ENCODE measurements around the gene SMAD3. TPM values are rescaled to one million over a fixed set of nuclear protein-coding genes. Genes with fewer than 3 reads are reported as not detected.

The SMAD3 gene
- total and polyA plus RNA-seq, 2 of the 8 experiments (the other 6 are each of a cell fraction or from before 2014, with no cell fraction given) = 10.1 to 12.4 TPM

DNA sequence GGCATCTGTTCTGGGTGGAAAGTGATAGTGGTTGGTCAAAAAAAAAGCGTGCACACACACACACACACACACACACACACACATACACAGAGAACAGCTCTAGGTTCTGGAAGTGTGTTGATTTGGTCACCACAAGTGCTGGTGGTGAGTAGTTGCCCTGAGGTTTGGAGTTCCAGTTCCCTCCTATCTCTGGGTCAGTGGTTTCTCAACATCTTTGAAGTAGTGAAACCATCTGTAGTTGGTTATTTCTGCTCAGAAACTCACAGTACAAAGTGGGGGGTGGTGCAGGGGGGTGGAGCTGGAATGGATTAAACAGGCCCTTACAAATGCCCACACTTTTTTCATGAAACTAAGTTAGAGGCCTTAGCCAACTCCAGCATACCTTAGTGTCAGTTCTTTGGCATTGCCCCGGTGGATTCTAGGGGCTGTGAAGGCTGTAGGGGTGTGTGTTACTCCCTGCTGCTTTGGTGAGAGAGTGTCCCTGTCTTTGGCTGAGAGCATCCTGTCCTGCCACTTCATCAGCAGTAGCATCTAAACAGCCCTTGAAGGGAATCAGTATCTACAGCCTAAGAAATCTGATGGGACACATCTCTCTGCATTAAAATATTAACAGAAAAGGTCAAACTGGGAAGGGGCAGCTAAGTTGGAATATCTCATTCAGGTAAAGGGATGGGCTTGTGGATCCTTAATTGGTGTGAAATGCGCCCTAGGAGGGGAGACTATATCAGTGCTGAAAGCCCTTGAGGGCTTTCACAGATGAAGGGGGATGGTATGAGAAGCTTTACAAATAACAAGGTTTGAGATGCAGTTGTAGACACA, 20.6 kb downstream of the SMAD3 start:
- Histone ChIP-seq H2AFZ (ENCODE audit: low read length) (no peak overlapping the region), H2BK12ac (ENCODE audit: low read depth, low read length) (no peak overlapping the region), H3K27ac (ENCODE audit: low read depth, low read length) (no peak overlapping the region), H2AK5ac (ENCODE audit: low read depth, low read length) (no peak overlapping the region), H3K79me2 (ENCODE audit: control insufficient read depth in 1 of 2, insufficient read depth in 2 of 2, low read length in 2 of 2) (peaks cover 0 to 2% of the 10 kb centered on the region in 2 experiments; a peak in 1 of 4 replicates), H4K20me1 (replicated peaks in 1 of 2; ENCODE audit: control insufficient read depth in 1 of 2, insufficient read depth in 2 of 2, low read length in 2 of 2) (no peaks in the 10 kb centered on the region), H3K4me1 (replicated peaks in 1 of 4; ENCODE audit: control insufficient read depth in 3 of 4, insufficient read depth in 4 of 4, low read length in 3 of 4) (peaks cover 3 to 15% (median 11%) of the 10 kb centered on the region in 4 experiments), H3K9ac (replicated peaks in 1 of 4; ENCODE audit: extremely low read depth in 1 of 4, low read depth in 3 of 4, low read length in 3 of 4) (no peak overlapping the region), H3K14ac (ENCODE audit: insufficient read length) (no peak overlapping the region), H4K91ac (replicated peaks; ENCODE audit: insufficient read length, low read length) (no peak overlapping the region), H3K9me3 (ENCODE audit: insufficient read depth in 2 of 2, low read depth in 1 of 2, low read length in 1 of 2) (no peaks in the 10 kb centered on the region), H3K18ac (ENCODE audit: extremely low read depth, low read length) (no peak overlapping the region), H3K79me1 (ENCODE audit: low read depth, low read length) (no peaks in the 10 kb centered on the region; the same call in none of the 2 replicates), H3K4ac (replicated peaks; ENCODE audit: insufficient read length, low read depth, low read length) (no peak overlapping the region), H2BK20ac (ENCODE audit: low read length) (no peak overlapping the region), H4K8ac (ENCODE audit: extremely low read depth, insufficient read depth, low read length) (no peak overlapping the region), H2BK15ac (ENCODE audit: low read length) (no peak overlapping the region), H3K56ac (replicated peaks; ENCODE audit: insufficient read length, low read depth, low read length) (no peak overlapping the region), H3K36me3 (ENCODE audit: control insufficient read depth in 2 of 4, insufficient read depth in 4 of 4, low read length in 3 of 4) (no peaks in the 10 kb centered on the region; a peak in 1 of 8 replicates), H3K4me3 (ENCODE audit: extremely low read depth in 1 of 4, insufficient read depth in 2 of 4, low read depth in 3 of 4, low read length in 4 of 4) (no peak overlapping the region), H2BK120ac (replicated peaks; ENCODE audit: low read depth, low read length) (no peak overlapping the region), H4K5ac (ENCODE audit: insufficient read length, low read depth, low read length) (no peak overlapping the region), H3K23ac (ENCODE audit: insufficient read length) (no peak overlapping the region), H3K27me3 (replicated peaks in 1 of 4; ENCODE audit: control insufficient read depth in 3 of 4, extremely low read depth in 1 of 4, insufficient read depth in 3 of 4, low read length in 3 of 4) (no peaks in the 10 kb centered on the region), H3K23me2 (ENCODE audit: low read depth, low read length) (no peaks in the 10 kb centered on the region), H3K4me2 (ENCODE audit: insufficient read depth in 1 of 2, low read depth in 2 of 2, low read length in 2 of 2) (no peak overlapping the region), H2BK5ac (ENCODE audit: low read depth, low read length) (no peak overlapping the region)
- ChIA-PET POLR2A (ENCODE audit: partially characterized antibody) (interaction anchor here (0.7 kb wide), 1 partner anchor 70 kb away, joined by 3 read pairs; no protein-coding TSS in a partner anchor), CTCF (ENCODE audit: partially characterized antibody) (interaction anchor here (0.6 to 1.1 kb wide), 2 partner anchors 139 to 141 kb away, joined by 3 to 4 read pairs; no protein-coding TSS in a partner anchor)
- WGBS, 2 experiments (ENCODE audit: extremely low coverage in 1 of 2, insufficient coverage in 1 of 2, insufficient read length in 1 of 2, insufficient replicate concordance in 2 of 2, low coverage in 1 of 2, low lambda C conversion rate in 2 of 2, missing lambda C conversion rate in 1 of 2) = 61% methylated on average over 3 of the region's 3 CpGs; no CpG with 5 or more reads in 1 of the 2 experiments
- FAIRE-seq (no peak), DNase-seq (ENCODE audit: low read depth in 1 of 2, low spot score in 2 of 2) (no peak)
- TF ChIP-seq RXRA (IDR thresholded peaks at IDR 0.05; ENCODE audit: insufficient read depth, low read depth, low read length) (no peak), CREB1 (IDR thresholded peaks at IDR 0.05) (no peak), TCF12 (IDR thresholded peaks at IDR 0.05; ENCODE audit: low read depth, low read length) (no peak), GTF2F1 (IDR thresholded peaks at IDR 0.05; ENCODE audit: borderline replicate concordance, low read depth, low read length) (no peak), CTCF (IDR thresholded peaks at IDR 0.05; ENCODE audit: control extremely low read depth in 1 of 3, insufficient read depth in 1 of 3, low read depth in 1 of 3, low read length in 3 of 3) (no peak), JUN (IDR thresholded peaks at IDR 0.05; ENCODE audit: low read depth, low read length) (no peak), HDAC6 (IDR thresholded peaks at IDR 0.05; ENCODE audit: low read depth, low read length) (no peak)
- TF ChIP-seq, protein P1, sequence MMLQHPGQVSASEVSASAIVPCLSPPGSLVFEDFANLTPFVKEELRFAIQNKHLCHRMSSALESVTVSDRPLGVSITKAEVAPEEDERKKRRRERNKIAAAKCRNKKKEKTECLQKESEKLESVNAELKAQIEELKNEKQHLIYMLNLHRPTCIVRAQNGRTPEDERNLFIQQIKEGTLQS (IDR thresholded peaks at IDR 0.05; ENCODE audit: insufficient read depth, low read depth, low read length) = no peak

Data from H1 (cell line).